Measurements from ENCODE around the gene POLG.

POLG gene

GRCh38 chr15:89370120-89370977 is 35.7 kb upstream of the POLG start:
- no peak for DNase-seq (ENCODE audit: low spot score)

GRCh38 chr15:89369341-89369947 is 34.8 kb upstream of the POLG start:
- DNase-seq (ENCODE audit: low spot score) = no peak
- no peak for FAIRE-seq

More at GRCh38 chr15:89370120-89370977, 35.7 kb upstream of the POLG start:
- FAIRE-seq = no peak

- FAIRE-seq = no peak
- DNase-seq (ENCODE audit: low spot score) = no peak
Measured at GRCh38 chr15:89368566-89369223, 34.1 kb upstream of the POLG start.

- no peak for DNase-seq (ENCODE audit: low spot score)
- FAIRE-seq = no peak
Measured at GRCh38 chr15:89367485-89368451, 33.1 kb upstream of the POLG start.

- DNase-seq (ENCODE audit: low spot score) (no peak), FAIRE-seq (no peak)
Measured at GRCh38 chr15:89366656-89367393, 32.2 kb upstream of the POLG start.

GRCh38 chr15:89365462-89366065 is 30.9 kb upstream of the POLG start:
- DNase-seq (ENCODE audit: low spot score) (no peak), FAIRE-seq (no peak)

- FAIRE-seq (no peak), DNase-seq (ENCODE audit: low spot score) (no peak)
Measured at GRCh38 chr15:89364741-89365450, 30.3 kb upstream of the POLG start.

GRCh38 chr15:89364341-89364740 is 29.7 kb upstream of the POLG start:
- no peak for DNase-seq (ENCODE audit: low spot score)
- FAIRE-seq = no peak

- FAIRE-seq (no peak), DNase-seq (ENCODE audit: low spot score) (no peak)
Measured at GRCh38 chr15:89363770-89364169, 29.1 kb upstream of the POLG start.

- DNase-seq (ENCODE audit: low spot score) (no peak), FAIRE-seq (no peak)
Measured at GRCh38 chr15:89363133-89363532, 28.5 kb upstream of the POLG start.

- FAIRE-seq = no peak
- no peak for DNase-seq (ENCODE audit: low spot score)
Measured at GRCh38 chr15:89362203-89363101, 27.8 kb upstream of the POLG start.

GRCh38 chr15:89361451-89362202 is 27.0 kb upstream of the POLG start:
- FAIRE-seq = no peak

GRCh38 chr15:89360294-89360971 is 25.8 kb upstream of the POLG start:
- no peak for FAIRE-seq

More at GRCh38 chr15:89361451-89362202, 27.0 kb upstream of the POLG start:
- no peak for DNase-seq (ENCODE audit: low spot score)

GRCh38 chr15:89359471-89360293 is 25.1 kb upstream of the POLG start:
- DNase-seq (ENCODE audit: low spot score) (no peak), FAIRE-seq (no peak)

More at GRCh38 chr15:89360294-89360971, 25.8 kb upstream of the POLG start:
- DNase-seq (ENCODE audit: low spot score) = no peak

- FAIRE-seq = no peak
- peak; percentile 50 for DNase-seq (ENCODE audit: low spot score)
Measured at GRCh38 chr15:89358755-89359439, 24.3 kb upstream of the POLG start.

- no peak for DNase-seq (ENCODE audit: low spot score)
- FAIRE-seq = no peak
Measured at GRCh38 chr15:89358435-89358754, 23.8 kb upstream of the POLG start.

Measured in RCC 7860 (cell line).